ENCODE results near the gene MYL12B. TPM values are rescaled to one million over a fixed set of nuclear protein-coding genes. Genes with fewer than 3 reads are reported as not detected.

The MYL12B gene
- total RNA-seq, 6 experiments from 2014 or later: 113 to 281 (median 185) TPM

DNA sequence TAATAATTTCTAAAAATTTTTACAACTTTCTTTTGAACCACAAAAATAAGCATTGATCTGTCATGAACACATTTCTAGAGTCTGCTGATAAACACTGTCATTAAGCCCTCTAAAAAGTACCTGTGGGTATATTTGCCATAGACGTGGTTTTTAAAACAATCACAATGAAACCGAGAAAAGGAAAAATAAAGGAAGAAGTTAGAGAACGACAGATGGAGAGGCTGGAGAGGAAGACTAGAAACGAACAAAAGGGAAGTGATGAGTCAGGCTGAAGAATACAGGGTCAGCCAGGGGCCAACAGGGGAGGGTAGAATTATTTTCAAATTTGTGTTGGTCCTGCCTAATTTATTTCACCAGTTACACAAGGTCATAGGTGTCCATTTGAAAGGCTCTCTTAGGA, 62.0 kb downstream of the MYL12B start:
- Histone ChIP-seq H3K36me3 (no peaks in the 10 kb centered on the region), H3K4me1 (no peaks in the 10 kb centered on the region), H3K9me3 (no peaks in the 10 kb centered on the region), H3K27ac (no peak overlapping the region), H3K27me3 (no peaks in the 10 kb centered on the region), H3K4me3 (no peak overlapping the region)
- DNase-seq: no peak
- ATAC-seq: no peak
- no peak for TF ChIP-seq POLR2A (IDR thresholded peaks at IDR 0.05)
- TF ChIP-seq, protein P1, sequence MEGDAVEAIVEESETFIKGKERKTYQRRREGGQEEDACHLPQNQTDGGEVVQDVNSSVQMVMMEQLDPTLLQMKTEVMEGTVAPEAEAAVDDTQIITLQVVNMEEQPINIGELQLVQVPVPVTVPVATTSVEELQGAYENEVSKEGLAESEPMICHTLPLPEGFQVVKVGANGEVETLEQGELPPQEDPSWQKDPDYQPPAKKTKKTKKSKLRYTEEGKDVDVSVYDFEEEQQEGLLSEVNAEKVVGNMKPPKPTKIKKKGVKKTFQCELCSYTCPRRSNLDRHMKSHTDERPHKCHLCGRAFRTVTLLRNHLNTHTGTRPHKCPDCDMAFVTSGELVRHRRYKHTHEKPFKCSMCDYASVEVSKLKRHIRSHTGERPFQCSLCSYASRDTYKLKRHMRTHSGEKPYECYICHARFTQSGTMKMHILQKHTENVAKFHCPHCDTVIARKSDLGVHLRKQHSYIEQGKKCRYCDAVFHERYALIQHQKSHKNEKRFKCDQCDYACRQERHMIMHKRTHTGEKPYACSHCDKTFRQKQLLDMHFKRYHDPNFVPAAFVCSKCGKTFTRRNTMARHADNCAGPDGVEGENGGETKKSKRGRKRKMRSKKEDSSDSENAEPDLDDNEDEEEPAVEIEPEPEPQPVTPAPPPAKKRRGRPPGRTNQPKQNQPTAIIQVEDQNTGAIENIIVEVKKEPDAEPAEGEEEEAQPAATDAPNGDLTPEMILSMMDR (IDR thresholded peaks at IDR 0.05): no peak
- intact Hi-C loops (cut with DNase I): no loop called here
- WGBS (ENCODE audit: insufficient coverage, low coverage, low lambda C conversion rate, missing lambda C conversion rate): 29% methylated on average over 4 of the region's 4 CpGs

Other genes starting within 250 kb of the MYL12B start
- 100 to 1,000 TPM in 5 of 6 experiments, 10 to 100 TPM in 1; 64.9 to 175 (median 150) TPM for gene LPIN2, start 249.0 kb upstream of the MYL12B start, total RNA-seq
- gene MYOM1, start 42.2 kb upstream of the MYL12B start, total RNA-seq: 10 to 100 TPM in 5 of 6 experiments, 1 to 10 TPM in 1; 3.1 to 64.5 (median 19.1) TPM
- 100 to 1,000 TPM in 5 of 6 experiments, 10 to 100 TPM in 1; 82.1 to 309 (median 225) TPM for gene MYL12A, start 14.3 kb upstream of the MYL12B start, total RNA-seq
- gene TGIF1, start 188.0 kb downstream of the MYL12B start, total RNA-seq: 10 to 100 TPM; 11.3 to 41.4 (median 22.3) TPM

All from right lobe of liver (tissue), 6 donors.